Activated CD4-positive, CD25-positive, alpha-beta regulatory T cell treated with anti-CD3 and anti-CD28 coated beads, Interleukin-2, amount 50 U/mL, for 72 hours (primary cell): ENCODE measurements around the gene CCL2.
"Not testable (repeated sequence)": the region's sequence is repeated elsewhere in the genome, so short reads cannot be mapped to it uniquely, and the experiment has no call there.

ENCODE experiments used
- DNase-seq: peaks from one replicate; pipeline ENCODE4 v3.0.0; 2021

The CCL2 gene

GRCh38 chr17:34254651-34255380, at the start of gene CCL2:
Gene CCL2, plus strand, starts transcription at chr17:34255285. Its CDS starts 65 bp downstream, at chr17:34255350.
- DNase-seq, result no peak

DNA sequence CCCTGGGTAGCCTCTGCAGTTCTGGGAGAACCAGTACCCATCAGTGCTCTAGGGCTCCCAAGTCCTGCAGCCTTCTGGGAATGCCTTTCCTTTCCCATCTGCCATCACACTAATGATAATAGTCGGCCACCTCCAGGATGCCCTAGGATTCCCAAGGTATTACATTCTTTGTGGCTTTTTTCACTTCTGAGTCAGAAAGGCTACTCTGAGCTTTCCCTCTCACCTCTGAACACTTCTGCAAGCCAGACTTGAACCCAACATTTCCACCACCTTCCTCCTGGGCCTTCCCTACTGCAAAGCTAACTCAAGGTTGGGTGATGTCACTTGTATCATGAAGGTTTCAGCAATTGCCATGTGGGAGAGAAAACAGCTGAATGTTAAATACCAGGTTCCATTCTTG, 49.7 kb upstream of the CCL2 start:
- no peak for DNase-seq

GRCh38 chr17:34206569-34206968, 48.5 kb upstream of the CCL2 start:
- no peak for DNase-seq

DNA sequence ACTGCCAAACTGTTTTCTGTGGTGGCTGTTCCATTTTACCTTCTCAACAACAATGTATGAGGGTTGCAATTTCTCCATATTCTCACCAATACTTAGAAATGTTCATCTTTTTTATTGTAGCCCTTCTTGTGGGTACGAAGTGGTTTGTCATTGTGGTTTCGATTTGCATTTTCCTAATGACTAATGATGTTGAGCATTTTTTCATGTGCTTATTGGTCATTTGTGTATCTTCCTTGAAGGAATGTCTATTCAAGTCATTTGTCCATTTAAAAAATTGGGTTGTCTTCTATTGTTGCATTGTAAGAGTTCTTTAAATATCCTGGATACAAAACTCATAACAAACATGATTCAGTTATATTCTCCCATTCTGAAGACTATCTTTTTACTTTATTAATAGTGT, 47.5 kb upstream of the CCL2 start:
- no peak for DNase-seq

DNA sequence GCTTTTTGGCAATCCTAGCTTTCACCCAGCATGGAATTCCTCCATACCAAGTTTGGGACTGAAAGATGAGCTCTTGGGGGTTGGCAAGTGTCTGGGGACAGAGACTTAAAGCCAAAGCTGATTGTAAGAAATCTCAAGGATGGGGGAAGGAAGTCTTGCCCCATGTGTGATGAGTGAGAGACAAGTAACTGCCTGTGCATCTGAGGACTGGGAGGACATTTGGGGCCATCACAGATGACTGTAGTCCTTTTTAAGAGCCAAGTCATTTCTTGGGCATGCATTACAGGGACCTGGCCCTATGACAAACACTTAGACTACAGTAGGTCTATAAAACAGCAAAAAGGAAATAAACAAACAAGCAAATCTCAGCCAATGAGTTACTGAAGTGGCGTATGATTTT, 36.3 kb upstream of the CCL2 start:
- no peak for DNase-seq

GRCh38 chr17:34219405-34219804, 35.7 kb upstream of the CCL2 start:
- no peak for DNase-seq

DNA sequence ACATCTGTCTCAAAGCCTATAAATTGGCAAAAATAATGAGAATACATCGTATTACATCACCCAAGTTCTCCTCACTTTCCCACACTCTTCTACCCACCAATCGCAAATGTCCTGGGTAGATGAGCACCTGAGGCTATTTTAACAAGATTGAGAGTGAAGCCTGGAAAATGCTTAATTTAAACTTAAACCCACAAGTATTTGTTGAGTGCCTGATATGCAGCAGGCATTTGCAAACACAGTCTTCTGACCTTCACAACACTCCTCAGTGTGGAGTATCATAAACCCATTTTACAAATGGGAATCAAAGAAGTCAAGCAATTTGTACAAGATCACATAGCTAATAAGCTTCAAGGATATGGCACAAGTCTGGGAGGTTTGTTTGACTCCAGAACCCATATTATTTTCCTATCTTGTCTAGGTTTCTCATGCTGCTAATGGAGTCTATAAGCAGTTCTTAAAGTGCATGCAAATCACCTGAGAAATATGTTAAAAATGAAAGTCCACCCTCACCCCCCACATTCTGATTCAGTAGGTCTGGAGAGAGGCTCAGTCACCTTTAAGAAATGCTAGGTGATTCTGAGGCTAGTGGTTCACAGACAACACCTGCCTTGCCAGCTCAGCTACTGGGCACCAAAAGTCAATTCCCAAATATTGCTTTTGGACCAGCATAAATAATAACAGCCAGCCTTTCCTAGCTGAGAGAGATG, 34.9 kb upstream of the CCL2 start:
- DNase-seq, result no peak

- DNase-seq, result no peak
Observed at GRCh38 chr17:34220752-34221395, 34.2 kb upstream of the CCL2 start.

- DNase-seq, result no peak
Observed at GRCh38 chr17:34221411-34221810, 33.7 kb upstream of the CCL2 start.

DNA sequence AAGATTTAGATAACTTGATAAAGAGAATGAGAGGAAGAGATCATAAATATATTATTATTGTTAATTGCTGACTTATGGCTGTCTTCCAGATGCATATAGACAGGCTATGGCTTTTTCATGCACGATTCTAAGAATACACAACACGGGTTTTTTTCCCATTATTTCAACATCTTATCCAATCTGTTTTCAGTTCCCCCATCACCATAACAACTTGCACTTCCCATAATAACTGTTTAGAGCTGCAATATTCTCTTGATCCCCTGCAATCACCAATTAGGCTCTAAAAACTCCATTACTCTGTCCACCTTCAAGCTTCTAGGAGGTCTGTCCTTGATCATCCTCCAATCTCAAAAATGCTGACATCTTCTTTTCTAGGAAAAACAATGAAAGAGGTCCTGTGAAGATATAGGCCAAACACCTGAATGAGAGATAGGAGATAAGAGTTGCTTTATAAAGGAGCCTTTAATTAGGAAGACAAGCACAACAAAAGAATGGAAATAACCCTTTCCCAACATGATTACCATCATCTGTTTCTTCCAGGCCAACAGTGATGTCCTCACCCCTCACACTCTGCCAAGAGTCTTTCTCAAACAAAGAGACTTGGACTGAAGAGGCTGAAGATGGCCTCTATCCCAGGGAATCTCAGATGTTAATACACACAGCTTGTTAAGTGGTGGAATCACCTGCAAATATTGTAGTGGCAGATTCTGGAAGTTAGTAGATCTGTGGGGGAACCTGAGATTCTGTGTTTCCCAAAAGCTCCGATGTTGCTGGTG, 32.2 kb upstream of the CCL2 start:
- DNase-seq, result no peak

GRCh38 chr17:34225046-34225445, 30.0 kb upstream of the CCL2 start:
- DNase-seq, result no peak

DNA sequence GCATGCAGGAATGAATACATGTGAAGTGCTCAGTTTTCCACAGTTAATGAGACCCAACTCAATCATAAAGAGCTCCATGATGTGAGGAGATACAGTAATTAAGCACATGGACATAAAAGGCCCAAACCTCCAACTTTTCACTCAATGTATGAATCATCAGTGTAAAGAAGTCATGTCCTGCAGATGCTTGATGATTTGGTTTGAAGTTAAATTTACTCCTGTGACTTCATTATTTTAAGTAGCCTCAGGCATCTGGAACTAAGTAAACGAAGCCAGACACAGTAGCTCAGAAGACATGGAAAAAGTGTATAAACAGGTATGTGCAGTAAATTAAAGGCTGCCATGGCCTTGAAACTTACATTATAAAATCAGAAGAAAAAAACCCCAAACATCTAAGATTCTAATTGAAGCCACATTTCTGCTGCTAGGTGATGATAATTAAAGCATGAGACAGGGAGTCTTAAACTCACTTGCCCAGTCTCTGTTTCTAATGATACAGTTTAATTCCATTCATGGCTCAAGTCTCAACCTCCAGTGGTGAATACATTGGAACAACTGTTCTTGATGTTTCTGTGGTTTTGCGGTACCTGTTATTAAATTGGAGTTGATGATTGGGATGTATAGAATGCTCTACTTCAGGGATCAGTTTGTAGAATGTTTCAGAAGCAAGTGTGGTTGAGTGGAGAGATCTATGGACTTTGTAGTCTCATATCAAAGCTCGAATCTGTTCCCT, 28.9 kb upstream of the CCL2 start:
- DNase-seq, result no peak

GRCh38 chr17:34226744-34227034, 28.4 kb upstream of the CCL2 start:
- no peak for DNase-seq

DNA sequence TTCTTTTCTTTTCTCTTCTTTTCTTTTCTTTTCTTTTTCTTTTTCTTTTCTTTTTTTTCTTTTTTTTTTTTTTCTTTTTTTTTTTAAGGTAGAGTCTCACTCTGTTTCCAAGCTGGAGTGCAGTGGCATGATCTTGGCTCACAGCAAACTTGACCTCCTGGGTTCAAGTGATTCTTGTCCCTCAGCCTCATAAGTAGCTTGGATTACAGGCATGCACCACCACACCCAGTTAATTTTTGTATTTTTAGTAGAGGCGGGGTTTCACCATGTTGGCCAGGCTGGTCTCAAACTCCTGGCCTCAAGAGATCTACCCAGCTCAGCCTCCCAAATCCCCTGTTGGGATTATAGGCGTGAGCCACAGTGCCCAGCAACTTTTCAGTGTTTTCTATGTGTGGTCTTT, 27.8 kb upstream of the CCL2 start:
- DNase-seq, result not testable (repeated sequence)

GRCh38 chr17:34227707-34228106, 27.4 kb upstream of the CCL2 start:
- no peak for DNase-seq

- DNase-seq, result no peak
Observed at GRCh38 chr17:34228781-34229180, 26.3 kb upstream of the CCL2 start.

DNA sequence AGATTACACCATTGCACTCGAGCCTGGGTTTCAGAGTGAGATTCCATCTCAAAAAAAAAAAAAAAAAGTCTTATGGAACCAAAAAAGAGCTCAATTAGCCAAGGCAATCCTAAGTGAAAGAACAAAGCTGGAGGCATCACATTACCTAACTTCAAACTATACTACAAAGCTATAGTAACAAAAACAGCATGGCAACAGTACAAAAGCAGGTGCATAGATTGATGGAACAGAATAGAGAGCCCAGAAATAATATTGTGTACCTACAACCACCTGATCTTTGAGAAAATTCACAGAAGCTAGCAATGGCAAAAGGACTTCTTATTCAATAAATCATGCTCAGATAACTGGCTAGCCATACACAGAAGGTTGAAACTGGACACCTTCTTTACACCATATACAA, 24.7 kb upstream of the CCL2 start:
- no peak for DNase-seq

DNA sequence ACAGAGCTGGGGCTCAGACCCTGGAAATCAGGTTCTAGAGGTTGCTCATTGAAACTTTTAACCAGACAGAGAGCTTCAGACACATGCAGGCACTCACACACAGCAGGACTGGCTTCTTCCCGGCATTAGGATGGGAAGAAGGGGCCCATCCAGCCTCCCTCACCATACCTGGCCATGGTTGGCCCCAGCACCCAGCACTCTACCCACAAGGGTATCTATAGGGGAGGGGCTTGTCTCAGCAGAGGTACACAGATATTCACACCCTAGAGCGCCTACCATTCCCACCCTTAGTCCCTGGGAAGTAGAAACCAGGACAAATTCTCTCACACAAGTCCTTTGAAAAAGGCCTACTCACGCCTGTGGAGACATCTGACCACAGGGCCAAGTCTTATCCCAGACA, 20.5 kb upstream of the CCL2 start:
- DNase-seq, result no peak

DNA sequence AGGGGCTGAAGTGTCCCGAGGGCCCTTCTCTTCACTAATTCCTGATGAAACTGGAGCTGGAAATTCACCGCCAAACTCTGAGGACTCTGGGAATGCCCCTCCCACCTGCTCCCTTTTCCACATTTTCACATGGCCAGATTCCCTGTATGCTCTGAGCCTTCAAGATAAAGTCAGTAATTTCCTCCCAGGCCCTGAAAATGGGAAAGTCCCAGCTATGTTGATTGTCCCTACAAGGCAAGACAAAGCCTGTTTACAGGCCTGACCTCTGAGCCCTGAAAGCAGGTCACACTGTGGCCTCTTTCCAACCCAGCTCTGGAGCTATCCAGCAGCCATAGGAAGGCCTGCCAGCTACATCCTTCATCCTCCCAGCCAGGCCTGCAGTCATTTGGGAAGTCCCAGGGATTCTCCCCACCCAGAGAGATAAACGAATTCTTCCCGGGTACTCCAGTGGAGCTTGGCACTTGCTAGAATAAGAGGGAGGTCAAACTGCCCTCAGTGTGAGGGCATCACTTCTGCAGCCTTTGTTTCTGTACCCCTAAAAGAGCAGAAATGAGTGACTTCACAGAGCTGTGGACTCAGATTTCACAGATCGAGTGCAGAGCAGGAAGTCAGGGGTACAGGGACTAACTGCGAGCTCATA, 19.6 kb upstream of the CCL2 start:
- DNase-seq, result no peak

GRCh38 chr17:34236281-34236892, 18.7 kb upstream of the CCL2 start:
- DNase-seq, result no peak

DNA sequence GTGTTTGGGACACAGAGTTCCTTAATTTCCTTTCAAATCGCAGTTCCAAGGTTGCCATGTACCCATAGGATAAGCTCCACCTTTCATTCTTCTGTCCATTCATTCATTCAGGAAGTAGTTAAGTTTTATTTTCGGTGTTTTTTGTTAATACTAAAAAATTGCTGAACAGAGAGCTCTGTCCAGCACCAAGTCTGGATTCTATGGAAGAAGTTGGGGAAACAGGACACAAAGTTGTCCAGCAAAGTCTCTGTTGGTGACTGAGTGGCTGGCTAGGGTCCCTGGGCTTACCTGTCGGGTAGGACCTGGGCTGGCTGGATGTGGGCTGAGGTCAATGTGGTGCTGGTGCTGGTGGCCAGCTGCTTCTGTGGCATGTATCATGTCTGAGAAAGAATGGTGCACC, 17.6 kb upstream of the CCL2 start:
- no peak for DNase-seq

DNA sequence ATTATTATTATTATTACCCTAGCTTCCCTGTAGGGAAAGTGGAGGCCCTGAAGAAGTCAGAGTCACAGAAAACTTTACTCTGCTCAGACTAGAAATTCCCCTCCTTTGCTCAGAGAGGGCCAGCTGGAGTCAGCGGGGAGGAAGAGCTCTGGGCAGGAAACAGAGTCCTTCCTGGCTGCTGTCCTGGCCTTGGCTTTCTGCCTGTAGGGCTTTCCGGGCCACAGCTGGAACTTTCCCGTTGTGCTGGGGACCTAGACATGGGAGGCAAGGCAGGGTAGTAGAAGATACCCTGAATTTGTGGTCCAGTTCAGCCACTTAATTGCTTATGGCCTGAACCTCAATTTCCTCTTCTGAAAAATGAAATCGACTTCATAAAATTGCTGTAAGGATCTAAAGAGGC, 14.0 kb upstream of the CCL2 start:
- DNase-seq, result no peak
